Hepatocyte (in vitro differentiated cells): Measurements from ENCODE around the gene NAA11.

ENCODE experiments used
- EZH2phosphoT487 ChIP-seq: fragments of 200-600 bp; sonication (generic); IDR thresholded peaks from one replicate; pipeline ENCODE4 v1.6.1; 2018; ENCODE audit warnings: antibody characterized with exemption, mild to moderate bottlenecking, low read depth, moderate library complexity; ENCODE audit not compliant: unreplicated experiment, severe bottlenecking
- TF ChIP-seq, protein P1 (sequence below): fragments of 200-600 bp; sonication (generic); IDR thresholded peaks from 2 replicates; pipeline ENCODE4 v1.5.1; 2016; ENCODE audit warnings: antibody characterized with exemption, mild to moderate bottlenecking; ENCODE audit not compliant: poor library complexity

DNA sequence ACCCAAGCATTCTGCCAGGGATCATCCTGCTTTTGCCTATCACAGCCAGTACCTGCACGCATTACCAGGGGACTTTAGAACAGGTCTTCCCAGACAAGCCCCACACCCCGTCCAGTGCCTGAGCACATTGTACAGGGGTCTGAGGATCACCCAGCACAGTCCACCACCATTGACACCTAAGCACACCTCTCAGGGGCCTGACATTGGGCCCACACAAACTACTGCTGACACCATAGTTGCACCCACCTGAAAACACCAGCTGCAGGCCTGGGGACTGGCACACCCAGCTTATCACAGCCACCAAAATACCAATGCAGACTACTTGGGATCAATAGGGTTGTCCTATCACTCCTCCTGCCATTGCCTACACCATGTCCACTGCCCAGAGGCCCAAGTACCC lies 14.7 kb upstream of the NAA11 start:
- TF ChIP-seq, protein P1, sequence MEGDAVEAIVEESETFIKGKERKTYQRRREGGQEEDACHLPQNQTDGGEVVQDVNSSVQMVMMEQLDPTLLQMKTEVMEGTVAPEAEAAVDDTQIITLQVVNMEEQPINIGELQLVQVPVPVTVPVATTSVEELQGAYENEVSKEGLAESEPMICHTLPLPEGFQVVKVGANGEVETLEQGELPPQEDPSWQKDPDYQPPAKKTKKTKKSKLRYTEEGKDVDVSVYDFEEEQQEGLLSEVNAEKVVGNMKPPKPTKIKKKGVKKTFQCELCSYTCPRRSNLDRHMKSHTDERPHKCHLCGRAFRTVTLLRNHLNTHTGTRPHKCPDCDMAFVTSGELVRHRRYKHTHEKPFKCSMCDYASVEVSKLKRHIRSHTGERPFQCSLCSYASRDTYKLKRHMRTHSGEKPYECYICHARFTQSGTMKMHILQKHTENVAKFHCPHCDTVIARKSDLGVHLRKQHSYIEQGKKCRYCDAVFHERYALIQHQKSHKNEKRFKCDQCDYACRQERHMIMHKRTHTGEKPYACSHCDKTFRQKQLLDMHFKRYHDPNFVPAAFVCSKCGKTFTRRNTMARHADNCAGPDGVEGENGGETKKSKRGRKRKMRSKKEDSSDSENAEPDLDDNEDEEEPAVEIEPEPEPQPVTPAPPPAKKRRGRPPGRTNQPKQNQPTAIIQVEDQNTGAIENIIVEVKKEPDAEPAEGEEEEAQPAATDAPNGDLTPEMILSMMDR = no peak
- TF ChIP-seq EZH2phosphoT487 = no peak
